ENCODE data around the gene SNRNP27. TPM values are rescaled to one million over a fixed set of nuclear protein-coding genes. Genes with fewer than 3 reads are reported as not detected.

SNRNP27 gene
- total RNA-seq, 1 experiment from 2014 or later: 47.1 TPM

- Histone ChIP-seq H4K20me1 (ENCODE audit: control insufficient read depth, insufficient read depth, insufficient read length) (no peaks in the 10 kb centered on the region), H3K18ac (ENCODE audit: insufficient read length, low read depth, low read length) (no peak overlapping the region), H3K23me2 (ENCODE audit: insufficient read length, low read depth, low read length, poor library complexity, severe bottlenecking) (no peaks in the 10 kb centered on the region), H2BK12ac (ENCODE audit: insufficient read length, low read depth, low read length) (no peak overlapping the region), H4K5ac (ENCODE audit: insufficient read length, low read depth, low read length) (no peak overlapping the region), H3K23ac (ENCODE audit: insufficient read length, low read depth, low read length) (no peak overlapping the region), H3K9me3 (ENCODE audit: control insufficient read depth, low read depth, low read length) (no peaks in the 10 kb centered on the region), H4K8ac (replicated peaks; ENCODE audit: insufficient read length, low read depth, low read length) (no peak overlapping the region), H3K79me1 (ENCODE audit: insufficient read depth, low read depth, low read length, poor library complexity, severe bottlenecking) (no peaks in the 10 kb centered on the region), H2AK5ac (ENCODE audit: insufficient read length, low read length) (no peak overlapping the region), H3T11ph (ENCODE audit: low read length) (no peak overlapping the region), H3K79me2 (ENCODE audit: insufficient read depth, low read length) (no peaks in the 10 kb centered on the region), H3K4me2 (ENCODE audit: insufficient read depth, insufficient read length, low read length) (no peak overlapping the region), H3K9ac (ENCODE audit: extremely low read depth, insufficient read length, low read length) (no peak overlapping the region), H2BK120ac (ENCODE audit: low read depth, low read length, poor library complexity, severe bottlenecking) (no peak overlapping the region), H3K27me3 (ENCODE audit: insufficient read depth, low read length) (no peaks in the 10 kb centered on the region), H3K27ac (ENCODE audit: insufficient read length, low read depth, low read length) (no peak overlapping the region), H2BK20ac (ENCODE audit: low read depth, low read length, poor library complexity, severe bottlenecking) (no peak overlapping the region), H3K4me1 (ENCODE audit: insufficient read depth, low read length) (no peaks in the 10 kb centered on the region), H4K91ac (ENCODE audit: insufficient read length, low read depth, low read length) (no peak overlapping the region), H2BK5ac (ENCODE audit: insufficient read length, low read length) (no peak overlapping the region), H2AFZ (ENCODE audit: low read length) (no peak overlapping the region), H2BK15ac (ENCODE audit: low read depth, low read length) (no peak overlapping the region), H3K56ac (ENCODE audit: insufficient read length, low read depth, low read length) (no peak overlapping the region), H3K4ac (ENCODE audit: low read depth, low read length) (no peak overlapping the region), H3K14ac (ENCODE audit: insufficient read depth, low read length) (no peak overlapping the region)
- Mint-ChIP-seq H3K36me3 (ENCODE audit: insufficient read depth in 1 of 3, low read depth in 3 of 3) (no peaks in the 10 kb centered on the region), H3K4me1 (peaks cover 3% of the 10 kb centered on the region in 2 experiments; a peak in 2 of 4 replicates), H3K9me3 (no peaks in the 10 kb centered on the region), H3K27me3 (ENCODE audit: low read depth) (peaks cover 1% of the 10 kb centered on the region), H3K27ac (peak overlapping the region in 1 of 3 experiments; percentile 2; a peak in 1 of 7 replicates), H3K4me3 (no peak overlapping the region; a peak in 1 of 5 replicates)
- WGBS (ENCODE audit: extremely low coverage, insufficient read length, low lambda C conversion rate): no CpG with 5 or more reads among the region's 21 CpGs
- TF ChIP-seq CTCF (conservative IDR thresholded peaks at IDR 0.05): no peak
- no peak for DNase-seq
Measured at GRCh38 chr2:69948963-69949645, 55.3 kb downstream of the SNRNP27 start.

Measured in H9 (cell line).